H1 (cell line): ENCODE results near the gene PKM. TPM values are rescaled to one million over a fixed set of nuclear protein-coding genes. Genes with fewer than 3 reads are reported as not detected.

ENCODE experiments used
- HDAC2 ChIP-seq, 2 experiments: fragments of 300-600 bp in 1 of 2; sonication (generic) in 1 of 2; IDR thresholded peaks; 2 replicates each; pipeline ENCODE4 v1.6.1; 2011 to 2012; ENCODE audit warnings: low read depth in 2 of 2, low read length in 2 of 2, mild to moderate bottlenecking in 2 of 2, moderate library complexity in 2 of 2, borderline replicate concordance in 1 of 2, inconsistent platforms in 1 of 2
- JUN ChIP-seq: IDR thresholded peaks from 2 replicates; pipeline ENCODE4 v1.6.1; 2011; ENCODE audit warnings: low read depth, mild to moderate bottlenecking, improper control_type of control experiment, low read length
- polyA plus RNA-seq, 7 experiments: library from polyadenylated mRNA; depleted of rRNA in 3 of 7; stranded (reverse) in 5 of 7; unstranded in 2 of 7; fragments of >200 nt in 5 of 7; fragments of 200-250 nt in 2 of 7; gene quantifications; 1 replicate in 5 of 7; 2 replicates in 1 of 7; 4 replicates in 1 of 7; pipeline versions ENCODE4 v1.2.1 to v1.2.3, GENCODE V29; 2011 to 2013; ENCODE audit warnings: missing spikeins in 2 of 7, mixed read lengths in 2 of 7
- total RNA-seq: library from RNA; stranded (reverse); fragmentation: NEBNext Ultra II Directional; extraction: Animal tissue kit (Norgen Biotek cat#: 25700); gene quantifications from 2 replicates; pipeline ENCODE4 v1.2.1, GENCODE V29; 2021

PKM gene
- total and polyA plus RNA-seq, 2 of the 8 experiments (the other 6 are each of a cell fraction or from before 2014, with no cell fraction given) = 780 to 856 TPM

- no peak for TF ChIP-seq HDAC2 (IDR thresholded peaks at IDR 0.05; ENCODE audit: borderline replicate concordance in 1 of 2, low read depth in 2 of 2, low read length in 2 of 2)
- no peak for TF ChIP-seq JUN
These were observed 5.5 kb upstream of the PKM start (continued) for GRCh38 chr15:72236381-72237003.
